HAP-1 (cell line): Measurements from ENCODE around the gene SERTAD3.
"Not testable (repeated sequence)": the region's sequence is repeated elsewhere in the genome, so short reads cannot be mapped to it uniquely, and the experiment has no call there.

Experiments
- DNase-seq, 2 experiments: peaks; one replicate each; pipeline ENCODE4 v3.0.0-alpha.2; 2016 to 2020; ENCODE audit warnings: low spot score in 2 of 2
- H3K27me3 ChIP-seq: fragments of 250-450 bp; sonication (Bioruptor Pico); 2 replicates; pipeline ENCODE4 v1.5.1; 2020; ENCODE audit warnings: low read depth, mild to moderate bottlenecking, moderate library complexity
- H3K36me3 ChIP-seq: fragments of 250-450 bp; sonication (Bioruptor Pico); replicated peaks from 2 replicates; pipeline ENCODE4 v1.5.1; 2020; ENCODE audit warnings: mild to moderate bottlenecking
- H3K4me1 ChIP-seq: fragments of 250-450 bp; sonication (Bioruptor Pico); 2 replicates; pipeline ENCODE4 v1.5.1; 2020; ENCODE audit warnings: mild to moderate bottlenecking
- H3K4me3 ChIP-seq: fragments of 250-450 bp; sonication (Bioruptor Pico); 2 replicates; pipeline ENCODE4 v1.5.1; 2020; ENCODE audit warnings: mild to moderate bottlenecking, moderate library complexity
- H3K9me3 ChIP-seq: fragments of 250-450 bp; sonication (Bioruptor Pico); 2 replicates; pipeline ENCODE4 v1.5.1; 2020; ENCODE audit warnings: mild to moderate bottlenecking, moderate library complexity
- in situ Hi-C: fragments of 300-500 bp; cut with MboI; formaldehyde crosslinking; loops from 3 replicates; pipeline ENCODE4 v1.14.3; 2020; ENCODE audit warnings: low sequenced_read_pairs, inconsistent platforms, mixed read lengths

Gene SERTAD3

DNA sequence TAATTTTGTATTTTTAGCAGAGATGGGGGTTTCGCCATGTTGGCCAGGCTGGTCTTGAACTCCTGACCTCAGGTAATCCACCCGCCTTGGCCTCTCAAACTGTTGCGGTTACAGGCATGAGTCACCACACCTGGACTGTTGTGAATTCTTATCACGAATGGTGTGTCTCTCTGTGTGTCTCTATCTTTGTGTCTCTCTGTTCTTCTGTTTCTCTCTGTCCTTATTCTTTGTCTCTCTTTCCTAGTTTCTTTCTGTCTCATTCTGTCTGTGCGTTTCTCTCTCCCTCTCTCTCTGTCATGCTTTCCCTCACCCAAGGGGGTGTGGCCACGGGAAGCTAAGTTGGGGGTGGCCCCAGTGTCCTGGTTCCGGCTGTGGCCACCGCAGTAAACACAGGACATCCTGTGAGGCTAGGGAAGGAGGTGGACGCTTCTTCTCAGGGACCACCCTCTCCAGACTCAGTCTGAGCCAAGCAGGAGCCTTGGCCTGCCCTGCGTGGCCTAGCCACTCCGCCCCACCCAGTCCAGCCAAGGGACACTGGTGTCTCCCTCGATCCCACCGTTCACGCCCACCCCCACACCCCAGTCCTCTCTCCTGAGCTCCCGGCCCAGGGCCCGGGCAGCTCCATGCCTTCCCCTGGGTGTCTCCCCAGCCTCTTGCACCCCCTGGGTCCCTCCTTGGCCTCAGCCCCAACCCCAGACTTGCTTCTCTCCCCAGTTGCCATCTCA lies 27.1 kb downstream of the SERTAD3 start:
- Histone ChIP-seq H3K4me3 (no peak overlapping the region), H3K36me3 (no peaks in the 10 kb centered on the region), H3K9me3 (no peaks in the 10 kb centered on the region), H3K27me3 (no peaks in the 10 kb centered on the region), H3K4me1 (peaks cover 4% of the 10 kb centered on the region)
- DNase-seq, result no peak
- in situ Hi-C loops, result no loop called here

GRCh38 chr19:40415768-40416167 lies 28.4 kb downstream of the SERTAD3 start:
- Histone ChIP-seq H3K27me3 (no peaks in the 10 kb centered on the region), H3K36me3 (no peaks in the 10 kb centered on the region), H3K9me3 (no peaks in the 10 kb centered on the region), H3K4me1 (no peaks in the 10 kb centered on the region), H3K4me3 (no peak overlapping the region)
- no peak for DNase-seq
- in situ Hi-C loops, result no loop called here

GRCh38 chr19:40414542-40415535 lies 29.3 kb downstream of the SERTAD3 start:
- Histone ChIP-seq H3K9me3 (no peaks in the 10 kb centered on the region), H3K36me3 (no peaks in the 10 kb centered on the region), H3K27me3 (no peaks in the 10 kb centered on the region), H3K4me3 (no peak overlapping the region), H3K4me1 (no peaks in the 10 kb centered on the region)
- in situ Hi-C loops, result no loop called here
- no peak for DNase-seq

GRCh38 chr19:40413291-40413845 lies 30.8 kb downstream of the SERTAD3 start, which contains the start of gene PRX:
Gene PRX (minus strand): TSS chr19:40413378. CDS start chr19:40407932, 5,446 bp downstream.
- H3K4me1 ChIP-seq, result no peaks in the 10 kb centered on the region
- peak in 1 of 2 experiments; percentile 42 for DNase-seq
- H3K9me3 ChIP-seq, result no peaks in the 10 kb centered on the region
- no peaks in the 10 kb centered on the region for H3K36me3 ChIP-seq
- H3K4me3 ChIP-seq, result no peak within 1 kb of the TSS
- in situ Hi-C loops, result no loop called here
- no peaks in the 10 kb centered on the region for H3K27me3 ChIP-seq

DNA sequence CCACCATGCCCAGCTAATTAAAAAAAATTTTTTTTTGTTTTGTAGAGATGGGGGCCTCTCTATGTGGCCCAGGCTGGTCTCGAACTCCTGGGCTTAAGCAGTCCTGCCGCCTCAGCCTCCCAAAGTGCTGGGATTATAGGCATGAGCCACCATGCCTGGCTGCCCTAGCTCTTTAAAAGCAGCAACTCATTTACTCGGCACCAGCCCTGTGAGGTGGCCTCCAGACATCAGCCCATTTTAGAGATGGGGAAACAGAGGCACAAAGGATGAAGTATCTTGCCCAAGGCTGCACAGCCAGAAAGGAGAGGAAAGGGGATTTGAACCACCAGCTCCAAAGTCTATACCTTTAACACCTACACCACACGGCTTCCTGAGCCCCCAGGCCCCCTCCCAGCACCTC lies 31.3 kb downstream of the SERTAD3 start:
- Histone ChIP-seq H3K27me3 (no peaks in the 10 kb centered on the region), H3K4me1 (no peaks in the 10 kb centered on the region), H3K4me3 (no peak overlapping the region), H3K9me3 (no peaks in the 10 kb centered on the region), H3K36me3 (no peaks in the 10 kb centered on the region)
- in situ Hi-C loops, result no loop called here
- no peak for DNase-seq

GRCh38 chr19:40411958-40412499 lies 32.1 kb downstream of the SERTAD3 start:
- H3K27me3 ChIP-seq, result no peaks in the 10 kb centered on the region
- in situ Hi-C loops, result no loop called here
- no peaks in the 10 kb centered on the region for H3K9me3 ChIP-seq
- DNase-seq, result no peak
- no peaks in the 10 kb centered on the region for H3K36me3 ChIP-seq
- no peak overlapping the region for H3K4me3 ChIP-seq
- no peaks in the 10 kb centered on the region for H3K4me1 ChIP-seq

DNA sequence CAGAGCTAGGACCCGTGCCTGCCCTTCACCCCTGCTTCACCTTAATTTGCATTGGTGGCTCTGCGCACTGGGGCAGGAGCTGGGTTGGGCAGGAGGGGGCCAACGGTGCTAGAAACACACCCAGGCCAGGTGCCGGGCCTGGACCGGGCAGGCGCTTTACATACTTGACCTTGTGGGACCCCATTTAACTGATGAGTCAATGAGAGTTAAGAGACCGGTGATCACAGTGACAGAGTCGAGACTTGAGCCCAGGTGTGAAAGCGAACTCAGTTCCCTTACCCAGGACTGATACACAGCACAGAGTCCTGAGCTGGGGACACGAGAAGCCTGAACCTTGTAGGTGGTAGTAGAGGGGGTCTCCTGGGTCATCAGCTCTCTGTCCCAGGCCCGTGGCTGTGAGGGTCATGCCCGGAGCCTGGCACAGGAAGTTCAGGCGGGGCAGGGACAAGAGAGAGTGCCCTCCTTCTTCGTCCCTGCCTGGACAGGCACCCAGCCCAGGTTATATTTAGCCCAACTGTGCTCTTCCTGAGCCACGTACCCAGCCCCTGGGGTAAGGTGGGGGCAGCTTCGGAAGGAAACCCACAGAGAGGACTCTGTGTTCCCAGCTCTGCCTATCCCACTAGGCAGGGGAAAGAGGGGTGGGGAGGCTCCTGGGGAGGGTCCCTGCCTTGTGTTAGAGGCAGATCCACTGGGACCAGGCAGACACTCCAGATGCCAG lies 32.9 kb downstream of the SERTAD3 start:
- Histone ChIP-seq H3K27me3 (no peaks in the 10 kb centered on the region), H3K9me3 (no peaks in the 10 kb centered on the region), H3K4me1 (no peaks in the 10 kb centered on the region), H3K36me3 (no peaks in the 10 kb centered on the region), H3K4me3 (no peak overlapping the region)
- in situ Hi-C loops, result no loop called here
- DNase-seq, result peak in 1 of 2 experiments; percentile 1

- DNase-seq, result no peak
- in situ Hi-C loops, result no loop called here
- H3K4me3 ChIP-seq, result no peak overlapping the region
- no peaks in the 10 kb centered on the region for H3K4me1 ChIP-seq
- no peaks in the 10 kb centered on the region for H3K9me3 ChIP-seq
- H3K27me3 ChIP-seq, result no peaks in the 10 kb centered on the region
- no peaks in the 10 kb centered on the region for H3K36me3 ChIP-seq
Observed at GRCh38 chr19:40410030-40410389, 34.1 kb downstream of the SERTAD3 start.

GRCh38 chr19:40408598-40408925 lies 35.6 kb downstream of the SERTAD3 start:
- DNase-seq, H3K36me3 ChIP-seq, H3K4me1 ChIP-seq, H3K9me3 ChIP-seq, H3K4me3 ChIP-seq, in situ Hi-C loops, H3K27me3 ChIP-seq: not testable (repeated sequence)

DNA sequence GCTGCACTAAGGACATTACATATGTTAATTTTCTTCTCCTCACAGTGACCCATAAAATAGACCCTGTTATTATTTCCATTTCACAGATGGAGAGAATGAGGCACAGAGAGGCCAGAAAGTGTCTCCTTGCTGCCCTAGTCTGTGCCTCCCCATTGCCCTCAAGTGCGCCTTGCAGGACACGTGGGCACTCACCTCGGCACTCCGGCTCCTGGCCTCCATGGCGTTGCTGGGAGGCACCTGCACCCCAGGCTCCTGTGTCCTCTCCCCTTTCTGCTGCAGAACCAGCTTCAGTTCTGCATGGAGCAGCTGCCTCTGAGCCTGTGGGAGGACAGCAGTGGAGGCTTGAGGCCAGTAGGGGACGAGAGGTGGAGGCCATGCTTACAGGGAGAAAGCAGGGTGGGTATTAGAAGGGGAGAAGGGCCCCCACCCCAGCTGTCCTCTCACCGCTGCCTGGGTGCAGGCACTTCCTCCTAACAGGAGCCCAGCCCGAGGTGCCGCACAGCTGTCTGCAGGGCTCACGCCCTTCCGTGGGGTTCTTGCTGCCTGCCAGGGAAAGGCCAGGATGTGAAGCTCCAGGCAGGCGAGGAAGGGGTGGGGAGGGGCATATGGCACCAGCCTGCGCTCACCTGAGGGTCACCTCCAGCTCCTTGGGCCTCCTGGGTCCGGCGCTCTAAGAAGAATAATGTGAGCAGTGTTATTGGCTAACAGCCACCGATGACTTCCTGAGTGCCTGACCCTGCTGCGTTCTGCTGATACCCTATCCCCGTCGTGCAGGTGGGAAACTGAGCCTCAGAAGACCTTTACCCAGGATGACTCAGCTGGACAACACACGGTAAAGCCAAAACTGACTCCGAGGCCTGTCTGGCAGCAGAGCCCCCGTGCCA lies 36.2 kb downstream of the SERTAD3 start:
- Histone ChIP-seq H3K36me3 (no peaks in the 10 kb centered on the region), H3K4me3 (no peak overlapping the region), H3K4me1 (peaks cover 4% of the 10 kb centered on the region; the same call in 1 of the 2 replicates), H3K9me3 (no peaks in the 10 kb centered on the region), H3K27me3 (no peaks in the 10 kb centered on the region)
- in situ Hi-C loops, result no loop called here
- DNase-seq, result no peak

DNA sequence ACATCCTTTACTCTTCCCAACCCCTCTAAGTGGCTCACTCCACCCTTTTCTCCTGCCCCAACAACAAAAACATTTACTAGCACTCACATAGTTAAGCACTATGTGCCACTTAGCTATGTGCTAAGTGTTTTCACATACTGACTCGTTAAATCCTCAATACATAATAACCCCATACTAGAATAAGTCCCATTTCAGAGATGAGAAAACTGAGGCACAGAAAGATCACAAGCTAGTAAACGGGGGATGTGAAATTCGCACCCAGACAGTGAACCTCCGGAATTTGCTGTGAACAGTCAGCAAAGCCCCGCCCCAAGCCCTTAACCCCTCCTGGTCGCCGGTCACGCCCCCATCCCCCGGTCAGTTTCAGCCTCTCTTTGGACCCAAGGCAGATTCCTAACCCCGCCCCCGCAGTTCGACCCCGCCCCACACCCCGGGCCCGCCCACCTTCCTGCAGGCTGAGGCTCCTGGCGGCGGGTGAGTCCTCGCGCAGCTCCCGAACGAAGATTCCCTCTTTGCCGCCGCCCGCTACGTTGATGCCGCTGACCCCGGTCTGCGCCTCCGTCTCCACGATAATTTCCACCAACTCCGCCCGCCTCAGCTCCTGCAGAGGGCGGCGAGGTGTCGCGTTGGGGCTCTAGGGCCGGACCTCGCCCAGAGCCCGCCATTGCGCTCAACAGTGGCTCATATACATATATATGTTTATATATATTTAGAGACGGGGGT lies 40.7 kb downstream of the SERTAD3 start:
- H3K9me3 ChIP-seq, result no peaks in the 10 kb centered on the region
- no peaks in the 10 kb centered on the region for H3K36me3 ChIP-seq
- DNase-seq, result peak; percentile 77 to 99
- peaks cover 7% of the 10 kb centered on the region for H3K4me1 ChIP-seq
- in situ Hi-C loops, result no loop called here
- H3K27me3 ChIP-seq, result no peaks in the 10 kb centered on the region
- peak overlapping the region; percentile 40 for H3K4me3 ChIP-seq

DNA sequence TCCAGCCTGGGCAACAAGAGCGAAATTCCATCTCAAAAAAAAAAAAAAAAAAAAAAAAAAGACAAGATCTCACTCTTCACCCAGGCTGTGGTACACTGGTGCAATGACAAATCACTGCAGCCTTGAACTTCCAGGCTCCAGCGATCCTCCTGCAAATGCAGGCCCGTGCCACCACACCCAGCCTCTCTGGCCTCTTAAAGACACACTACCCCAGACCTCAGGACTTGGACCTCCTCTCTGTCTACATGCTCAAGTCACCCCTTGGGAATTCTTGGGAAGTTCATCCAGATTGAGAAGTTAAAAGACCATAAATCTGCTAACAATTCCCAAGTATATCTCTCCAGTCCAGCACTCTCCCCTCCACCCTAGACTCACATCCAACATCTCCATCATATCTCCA lies 43.6 kb downstream of the SERTAD3 start:
- peaks cover 7% of the 10 kb centered on the region for H3K4me1 ChIP-seq
- H3K36me3 ChIP-seq, result no peaks in the 10 kb centered on the region
- no peak overlapping the region for H3K4me3 ChIP-seq
- DNase-seq, result no peak
- in situ Hi-C loops, result no loop called here
- no peaks in the 10 kb centered on the region for H3K27me3 ChIP-seq
- no peaks in the 10 kb centered on the region for H3K9me3 ChIP-seq
